ENCODE measurements around the gene THBS2.

The THBS2 gene

GRCh38 chr6:169186496-169187169 is 67.0 kb downstream of the THBS2 start:
- ATAC-seq, result no peak
- TF ChIP-seq ARNTL (CRISPR knock-in tag; IDR thresholded peaks at IDR 0.05; ENCODE audit: borderline replicate concordance, low read depth), result no peak
- TF ChIP-seq TCF4 (CRISPR knock-in tag; IDR thresholded peaks at IDR 0.05; ENCODE audit: borderline replicate concordance), result no peak
- TF ChIP-seq, protein P1, sequence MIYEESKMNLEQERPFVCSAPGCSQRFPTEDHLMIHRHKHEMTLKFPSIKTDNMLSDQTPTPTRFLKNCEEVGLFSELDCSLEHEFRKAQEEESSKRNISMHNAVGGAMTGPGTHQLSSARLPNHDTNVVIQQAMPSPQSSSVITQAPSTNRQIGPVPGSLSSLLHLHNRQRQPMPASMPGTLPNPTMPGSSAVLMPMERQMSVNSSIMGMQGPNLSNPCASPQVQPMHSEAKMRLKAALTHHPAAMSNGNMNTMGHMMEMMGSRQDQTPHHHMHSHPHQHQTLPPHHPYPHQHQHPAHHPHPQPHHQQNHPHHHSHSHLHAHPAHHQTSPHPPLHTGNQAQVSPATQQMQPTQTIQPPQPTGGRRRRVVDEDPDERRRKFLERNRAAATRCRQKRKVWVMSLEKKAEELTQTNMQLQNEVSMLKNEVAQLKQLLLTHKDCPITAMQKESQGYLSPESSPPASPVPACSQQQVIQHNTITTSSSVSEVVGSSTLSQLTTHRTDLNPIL (CRISPR knock-in tag; IDR thresholded peaks at IDR 0.05; ENCODE audit: low read depth), result no peak
- TF ChIP-seq CSDC2 (CRISPR knock-in tag; IDR thresholded peaks at IDR 0.05), result no peak
- no peak for TF ChIP-seq OSR1 (CRISPR knock-in tag; IDR thresholded peaks at IDR 0.05)
- no peak for TF ChIP-seq ZNF8 (CRISPR knock-in tag; IDR thresholded peaks at IDR 0.05)
- TF ChIP-seq, protein P2, sequence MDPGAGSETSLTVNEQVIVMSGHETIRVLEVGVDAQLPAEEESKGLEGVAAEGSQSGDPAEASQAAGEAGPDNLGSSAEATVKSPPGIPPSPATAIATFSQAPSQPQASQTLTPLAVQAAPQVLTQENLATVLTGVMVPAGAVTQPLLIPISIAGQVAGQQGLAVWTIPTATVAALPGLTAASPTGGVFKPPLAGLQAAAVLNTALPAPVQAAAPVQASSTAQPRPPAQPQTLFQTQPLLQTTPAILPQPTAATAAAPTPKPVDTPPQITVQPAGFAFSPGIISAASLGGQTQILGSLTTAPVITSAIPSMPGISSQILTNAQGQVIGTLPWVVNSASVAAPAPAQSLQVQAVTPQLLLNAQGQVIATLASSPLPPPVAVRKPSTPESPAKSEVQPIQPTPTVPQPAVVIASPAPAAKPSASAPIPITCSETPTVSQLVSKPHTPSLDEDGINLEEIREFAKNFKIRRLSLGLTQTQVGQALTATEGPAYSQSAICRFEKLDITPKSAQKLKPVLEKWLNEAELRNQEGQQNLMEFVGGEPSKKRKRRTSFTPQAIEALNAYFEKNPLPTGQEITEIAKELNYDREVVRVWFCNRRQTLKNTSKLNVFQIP (CRISPR knock-in tag; IDR thresholded peaks at IDR 0.05; ENCODE audit: borderline replicate concordance, low read depth), result no peak
- no peak for TF ChIP-seq GLIS3 (CRISPR knock-in tag; IDR thresholded peaks at IDR 0.05)
- TF ChIP-seq ZC3H10 (CRISPR knock-in tag; IDR thresholded peaks at IDR 0.05), result no peak
- TF ChIP-seq SNAI2 (CRISPR knock-in tag; IDR thresholded peaks at IDR 0.05), result no peak
- no peak for TF ChIP-seq ZFP30 (CRISPR knock-in tag; IDR thresholded peaks at IDR 0.05)
- TF ChIP-seq ZNF565 (CRISPR knock-in tag; conservative IDR thresholded peaks at IDR 0.05; ENCODE audit: low read depth), result no peak
- TF ChIP-seq CSRNP3 (CRISPR knock-in tag; IDR thresholded peaks at IDR 0.05), result no peak
- no peak for TF ChIP-seq ESRRG (CRISPR knock-in tag; IDR thresholded peaks at IDR 0.05)
- no peak for TF ChIP-seq TOX (CRISPR knock-in tag; IDR thresholded peaks at IDR 0.05; ENCODE audit: borderline replicate concordance)
- no peak for TF ChIP-seq PATZ1 (CRISPR knock-in tag; IDR thresholded peaks at IDR 0.05; ENCODE audit: borderline replicate concordance)
- TF ChIP-seq TSHZ2 (CRISPR knock-in tag; IDR thresholded peaks at IDR 0.05), result no peak
- TF ChIP-seq BACH2 (CRISPR knock-in tag; IDR thresholded peaks at IDR 0.05; ENCODE audit: borderline replicate concordance), result no peak
- no peak for TF ChIP-seq ISL1 (CRISPR knock-in tag; IDR thresholded peaks at IDR 0.05)
- no peak for TF ChIP-seq ZNF70 (CRISPR knock-in tag; IDR thresholded peaks at IDR 0.05)

GRCh38 chr6:169185692-169186485 is 67.8 kb downstream of the THBS2 start:
- no peak for ATAC-seq
- TF ChIP-seq OSR1 (CRISPR knock-in tag; IDR thresholded peaks at IDR 0.05), result no peak
- TF ChIP-seq ZNF70 (CRISPR knock-in tag; IDR thresholded peaks at IDR 0.05), result no peak
